Panc1 (cell line): ENCODE data around the gene NR0B2. TPM values are rescaled to one million over a fixed set of nuclear protein-coding genes. Genes with fewer than 3 reads are reported as not detected.
"Not testable (repeated sequence)": the region's sequence is repeated elsewhere in the genome, so short reads cannot be mapped to it uniquely, and the experiment has no call there.

Source experiments
- ATAC-seq: fragments of 200-7000 bp; cut with Tn5 transposase; 2 replicates; pipeline ENCODE4 v1.9.1; 2020; ENCODE audit warnings: mild to moderate bottlenecking, moderate library complexity
- BruUV-seq: library from RNA; stranded (reverse); fragments of 400-500 nt; replicated peaks from 2 replicates; lab custom pipeline; 2021; lab: Mats Ljungman, UMichigan
- CTCF ChIA-PET: fragments of 300-600 bp; sonication (Branson Sonifier 250); formaldehyde crosslinking; loops from one replicate; lab custom pipeline; 2022; ENCODE audit warnings: antibody characterized with exemption; lab: Charles Lee
- POLR2A ChIA-PET: fragments of 300-600 bp; sonication (Branson Sonifier 250); formaldehyde crosslinking; loops from one replicate; lab custom pipeline; 2022; ENCODE audit warnings: antibody characterized with exemption; lab: Charles Lee
- DNase-seq: peaks from one replicate; pipeline ENCODE4 v3.0.0-alpha.2; 2010; ENCODE audit warnings: low read depth, low spot score
- H3K27ac ChIP-seq: 2 replicates; pipeline ENCODE4 v1.5.1; 2011; ENCODE audit warnings: mild to moderate bottlenecking, low read length, inconsistent platforms
- H3K27me3 ChIP-seq: fragments of 200-500 bp; sonication (Bioruptor generic); 2 replicates; pipeline ENCODE4 v1.6.0; 2014; ENCODE audit warnings: low read length, inconsistent platforms; ENCODE audit not compliant: control insufficient read depth, insufficient read depth
- H3K36me3 ChIP-seq: fragments of 200-500 bp; sonication (Bioruptor generic); 2 replicates; pipeline ENCODE4 v1.5.1; 2014; ENCODE audit warnings: inconsistent platforms, mild to moderate bottlenecking, low read length, moderate library complexity; ENCODE audit not compliant: control insufficient read depth, insufficient read depth
- H3K4me1 ChIP-seq: 2 replicates; pipeline ENCODE4 v1.5.1; 2011; ENCODE audit warnings: inconsistent platforms, mild to moderate bottlenecking, low read length, moderate library complexity; ENCODE audit not compliant: control insufficient read depth, insufficient read depth
- H3K4me3 ChIP-seq, 2 experiments: 2 replicates each; pipeline ENCODE4 v1.5.1; 2011 to 2012; ENCODE audit warnings: low read depth in 2 of 2, low read length in 2 of 2, mild to moderate bottlenecking in 2 of 2, inconsistent platforms in 1 of 2, moderate library complexity in 1 of 2
- H3K9me3 ChIP-seq: fragments of 200-500 bp; sonication (Bioruptor generic); 2 replicates; pipeline ENCODE4 v1.5.1; 2014; ENCODE audit warnings: low read depth, mild to moderate bottlenecking, inconsistent platforms, low read length, moderate library complexity; ENCODE audit not compliant: control insufficient read depth, insufficient read depth
- POLR2AphosphoS5 ChIP-seq: IDR thresholded peaks from 2 replicates; pipeline ENCODE4 v1.6.1; 2012; ENCODE audit warnings: mild to moderate bottlenecking, low read depth, low read length, moderate library complexity
- SIN3A ChIP-seq: IDR thresholded peaks from 2 replicates; pipeline ENCODE4 v1.6.1; 2012; ENCODE audit warnings: low read depth, mild to moderate bottlenecking, low read length, moderate library complexity, borderline replicate concordance; ENCODE audit not compliant: insufficient read depth
- TCF7L2 ChIP-seq: IDR thresholded peaks from 2 replicates; pipeline ENCODE4 v1.6.1; 2011; ENCODE audit warnings: mild to moderate bottlenecking, low read depth, low read length, inconsistent platforms
- in situ Hi-C: cut with HindIII; loops from 2 replicates; pipeline ENCODE4 v1.10.0; 2016; ENCODE audit warnings: low sequenced_read_pairs, low pct_unique_long_range_greater_than_20kb
- intact Hi-C: fragments of 100-400 bp; cut with micrococcal nuclease; formaldehyde crosslinking; loops from one replicate; pipeline ENCODE4 v1.10.0; 2022; ENCODE audit not compliant: unreplicated experiment
- total RNA-seq: library from RNA; stranded (reverse); gene quantifications from one replicate; pipeline ENCODE4 v1.2.1, GENCODE V29; 2021; ENCODE audit not compliant: unreplicated experiment
- TF ChIP-seq, protein P1 (sequence below), 2 experiments: IDR thresholded peaks; 2 replicates each; pipeline ENCODE4 v1.6.1; 2011 to 2012; ENCODE audit warnings: low read depth in 2 of 2, control low read depth in 1 of 2, low read length in 1 of 2, mild to moderate bottlenecking in 1 of 2, moderate library complexity in 1 of 2; ENCODE audit not compliant: insufficient read depth in 1 of 2
- TF ChIP-seq, protein P2 (sequence below): fragments of 450-650 bp; IDR thresholded peaks from 2 replicates; pipeline ENCODE4 v1.5.1; 2017; ENCODE audit warnings: mild to moderate bottlenecking

The NR0B2 gene
- total RNA-seq, 1 experiment from 2014 or later, result 5.2 TPM

DNA sequence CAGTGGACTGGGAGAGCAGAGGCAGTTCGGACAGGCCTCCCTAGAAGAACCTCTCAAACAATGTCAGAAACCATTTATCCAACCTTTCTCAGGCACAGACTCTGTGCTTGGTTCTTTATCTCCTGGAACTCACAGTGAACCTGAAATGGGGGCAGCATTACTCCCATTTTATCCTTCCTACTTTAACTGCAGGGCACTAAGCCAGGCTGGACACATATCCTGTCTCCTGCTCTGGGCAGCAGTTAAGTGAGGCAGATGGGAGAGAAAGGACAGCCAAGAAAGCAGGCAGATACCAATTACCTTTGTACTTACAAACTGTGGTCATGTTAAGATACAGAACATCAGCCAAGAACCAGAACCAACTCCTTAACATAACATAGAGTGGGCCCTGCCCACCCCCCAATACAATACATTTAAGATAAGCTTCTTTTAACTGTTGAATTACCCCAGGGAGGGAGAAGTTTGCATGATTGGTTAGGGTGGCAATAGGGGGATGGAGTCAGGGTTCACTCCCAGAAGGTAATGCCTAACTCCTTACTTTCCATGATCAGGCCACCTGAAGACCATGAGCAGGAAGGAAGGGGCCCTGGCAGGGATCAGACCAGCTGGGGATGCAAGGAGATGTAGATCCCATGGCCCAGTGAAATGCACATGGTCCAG is 35.6 kb upstream of the NR0B2 start:
- no TSS peak for BruUV-seq
- Histone ChIP-seq H3K4me1 (peaks cover 10% of the 10 kb centered on the region; the same call in 1 of the 2 replicates), H3K9me3 (no peaks in the 10 kb centered on the region), H3K27me3 (no peaks in the 10 kb centered on the region), H3K36me3 (peaks cover 5% of the 10 kb centered on the region; the same call in 1 of the 2 replicates), H3K27ac (peak overlapping the region; percentile 26; the same call in 1 of the 2 replicates), H3K4me3 (no peak overlapping the region)
- DNase-seq (no peak), ATAC-seq (peak; percentile 26)
- intact Hi-C loops (no loop called here), in situ Hi-C loops (no loop called here)
- TF ChIP-seq, protein P1, sequence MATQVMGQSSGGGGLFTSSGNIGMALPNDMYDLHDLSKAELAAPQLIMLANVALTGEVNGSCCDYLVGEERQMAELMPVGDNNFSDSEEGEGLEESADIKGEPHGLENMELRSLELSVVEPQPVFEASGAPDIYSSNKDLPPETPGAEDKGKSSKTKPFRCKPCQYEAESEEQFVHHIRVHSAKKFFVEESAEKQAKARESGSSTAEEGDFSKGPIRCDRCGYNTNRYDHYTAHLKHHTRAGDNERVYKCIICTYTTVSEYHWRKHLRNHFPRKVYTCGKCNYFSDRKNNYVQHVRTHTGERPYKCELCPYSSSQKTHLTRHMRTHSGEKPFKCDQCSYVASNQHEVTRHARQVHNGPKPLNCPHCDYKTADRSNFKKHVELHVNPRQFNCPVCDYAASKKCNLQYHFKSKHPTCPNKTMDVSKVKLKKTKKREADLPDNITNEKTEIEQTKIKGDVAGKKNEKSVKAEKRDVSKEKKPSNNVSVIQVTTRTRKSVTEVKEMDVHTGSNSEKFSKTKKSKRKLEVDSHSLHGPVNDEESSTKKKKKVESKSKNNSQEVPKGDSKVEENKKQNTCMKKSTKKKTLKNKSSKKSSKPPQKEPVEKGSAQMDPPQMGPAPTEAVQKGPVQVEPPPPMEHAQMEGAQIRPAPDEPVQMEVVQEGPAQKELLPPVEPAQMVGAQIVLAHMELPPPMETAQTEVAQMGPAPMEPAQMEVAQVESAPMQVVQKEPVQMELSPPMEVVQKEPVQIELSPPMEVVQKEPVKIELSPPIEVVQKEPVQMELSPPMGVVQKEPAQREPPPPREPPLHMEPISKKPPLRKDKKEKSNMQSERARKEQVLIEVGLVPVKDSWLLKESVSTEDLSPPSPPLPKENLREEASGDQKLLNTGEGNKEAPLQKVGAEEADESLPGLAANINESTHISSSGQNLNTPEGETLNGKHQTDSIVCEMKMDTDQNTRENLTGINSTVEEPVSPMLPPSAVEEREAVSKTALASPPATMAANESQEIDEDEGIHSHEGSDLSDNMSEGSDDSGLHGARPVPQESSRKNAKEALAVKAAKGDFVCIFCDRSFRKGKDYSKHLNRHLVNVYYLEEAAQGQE (IDR thresholded peaks at IDR 0.05; ENCODE audit: insufficient read depth in 1 of 2, low read depth in 2 of 2, low read length in 1 of 2), result no peak
- TF ChIP-seq, protein P2, sequence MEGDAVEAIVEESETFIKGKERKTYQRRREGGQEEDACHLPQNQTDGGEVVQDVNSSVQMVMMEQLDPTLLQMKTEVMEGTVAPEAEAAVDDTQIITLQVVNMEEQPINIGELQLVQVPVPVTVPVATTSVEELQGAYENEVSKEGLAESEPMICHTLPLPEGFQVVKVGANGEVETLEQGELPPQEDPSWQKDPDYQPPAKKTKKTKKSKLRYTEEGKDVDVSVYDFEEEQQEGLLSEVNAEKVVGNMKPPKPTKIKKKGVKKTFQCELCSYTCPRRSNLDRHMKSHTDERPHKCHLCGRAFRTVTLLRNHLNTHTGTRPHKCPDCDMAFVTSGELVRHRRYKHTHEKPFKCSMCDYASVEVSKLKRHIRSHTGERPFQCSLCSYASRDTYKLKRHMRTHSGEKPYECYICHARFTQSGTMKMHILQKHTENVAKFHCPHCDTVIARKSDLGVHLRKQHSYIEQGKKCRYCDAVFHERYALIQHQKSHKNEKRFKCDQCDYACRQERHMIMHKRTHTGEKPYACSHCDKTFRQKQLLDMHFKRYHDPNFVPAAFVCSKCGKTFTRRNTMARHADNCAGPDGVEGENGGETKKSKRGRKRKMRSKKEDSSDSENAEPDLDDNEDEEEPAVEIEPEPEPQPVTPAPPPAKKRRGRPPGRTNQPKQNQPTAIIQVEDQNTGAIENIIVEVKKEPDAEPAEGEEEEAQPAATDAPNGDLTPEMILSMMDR, result no peak
- no peak for TF ChIP-seq TCF7L2
- TF ChIP-seq SIN3A, result no peak
- TF ChIP-seq POLR2AphosphoS5, result no peak
- ChIA-PET POLR2A (no interaction called here), CTCF (no interaction called here)

DNA sequence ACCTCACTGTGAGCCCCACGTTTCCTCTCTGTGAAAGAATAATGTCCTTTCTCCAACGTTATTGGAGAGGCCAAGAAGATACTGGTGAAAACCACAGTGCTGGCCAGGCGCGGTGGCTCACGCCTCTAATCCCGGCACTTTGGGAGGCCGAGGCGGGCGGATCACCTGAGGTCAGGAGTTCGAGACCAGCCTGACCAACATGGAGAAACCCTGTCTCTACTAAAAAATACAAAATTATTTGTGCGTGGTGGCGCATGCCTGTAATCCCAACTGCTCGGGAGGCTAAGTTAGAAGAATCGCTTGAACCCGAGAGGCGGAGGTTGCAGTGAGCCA is 34.9 kb upstream of the NR0B2 start:
- H3K4me3 ChIP-seq, H3K27me3 ChIP-seq, POLR2A ChIA-PET, ATAC-seq, BruUV-seq, H3K27ac ChIP-seq, in situ Hi-C loops, H3K36me3 ChIP-seq, intact Hi-C loops, H3K9me3 ChIP-seq, CTCF ChIA-PET, H3K4me1 ChIP-seq, DNase-seq: not testable (repeated sequence)

DNA sequence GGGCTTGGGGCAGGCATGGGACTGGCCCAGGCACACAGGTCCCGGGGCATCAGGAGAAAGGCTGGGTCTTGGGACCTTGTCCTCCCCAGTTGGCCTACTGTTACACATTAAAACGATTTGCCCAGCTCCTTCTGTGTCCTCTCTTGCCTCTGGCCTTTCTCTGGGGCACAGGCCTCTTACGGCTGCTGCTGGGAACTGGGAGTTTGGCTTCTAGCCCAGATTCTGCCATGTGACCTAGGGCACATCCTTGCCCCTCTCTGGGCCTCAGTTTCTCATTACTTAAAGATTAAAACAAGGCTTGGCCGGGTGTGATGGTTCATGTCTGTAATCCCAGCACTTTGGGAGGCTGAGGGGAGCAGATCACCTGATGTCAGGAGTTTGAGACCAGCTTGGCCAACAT is 32.5 kb upstream of the NR0B2 start:
- in situ Hi-C loops (no loop called here), intact Hi-C loops (no loop called here)
- H3K27me3 ChIP-seq, result no peaks in the 10 kb centered on the region
- ChIA-PET CTCF (interaction anchor here (0.6 kb wide), 1 partner anchor 61 kb away, joined by 8 read pairs; no protein-coding TSS in a partner anchor), POLR2A (no interaction called here)
- BruUV-seq, result no TSS peak
- no peak overlapping the region for H3K4me3 ChIP-seq
- no peak overlapping the region for H3K27ac ChIP-seq
- no peaks in the 10 kb centered on the region for H3K9me3 ChIP-seq
- ATAC-seq, result no peak
- peaks cover 16% of the 10 kb centered on the region; the same call in 1 of the 2 replicates for H3K36me3 ChIP-seq
- no peak for DNase-seq
- TF ChIP-seq SIN3A (no peak), TCF7L2 (no peak), POLR2AphosphoS5 (no peak)
- TF ChIP-seq, protein P2, result no peak
- TF ChIP-seq, protein P1 (IDR thresholded peaks at IDR 0.05; ENCODE audit: insufficient read depth in 1 of 2, low read depth in 2 of 2, low read length in 1 of 2), result no peak
- peaks cover 10% of the 10 kb centered on the region; the same call in 1 of the 2 replicates for H3K4me1 ChIP-seq
